Measurements from ENCODE around the gene CPT1B.

DNA sequence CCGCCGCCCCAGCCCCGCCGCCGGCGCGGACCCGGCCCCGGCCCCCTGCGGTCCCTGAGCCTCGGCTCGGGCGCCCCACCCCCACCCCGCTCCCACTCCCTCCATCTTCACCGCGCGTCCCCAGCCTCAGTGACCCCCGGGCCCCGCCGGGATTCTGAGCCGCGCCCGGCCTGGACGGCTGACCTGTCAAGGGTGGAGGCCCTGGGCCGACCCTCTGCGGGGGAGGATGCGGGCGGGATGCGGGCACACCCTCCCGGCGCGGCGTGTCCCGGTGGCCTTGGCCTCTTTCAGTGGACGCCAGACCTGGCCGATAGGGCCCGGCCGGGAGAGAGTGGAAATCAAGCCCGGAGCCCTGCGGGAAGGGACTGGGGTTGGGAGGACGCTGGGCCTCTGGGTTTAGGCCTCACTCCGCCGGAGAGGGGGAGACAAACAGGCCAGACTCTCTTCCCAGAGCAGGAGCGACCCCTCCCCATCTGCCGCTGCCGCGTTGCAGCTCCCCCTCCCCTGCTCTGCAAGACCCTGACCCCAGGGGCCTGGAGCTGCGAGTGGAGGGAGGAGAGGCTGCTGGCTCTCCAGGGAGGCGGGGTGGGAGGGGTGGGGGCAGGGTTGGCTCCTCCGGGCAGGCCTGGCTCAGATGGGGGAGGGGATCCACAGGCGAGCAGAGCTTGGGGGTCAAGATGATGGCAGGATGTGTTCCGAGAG, 22.9 kb upstream of the CPT1B start:
- TF ChIP-seq, protein P1, sequence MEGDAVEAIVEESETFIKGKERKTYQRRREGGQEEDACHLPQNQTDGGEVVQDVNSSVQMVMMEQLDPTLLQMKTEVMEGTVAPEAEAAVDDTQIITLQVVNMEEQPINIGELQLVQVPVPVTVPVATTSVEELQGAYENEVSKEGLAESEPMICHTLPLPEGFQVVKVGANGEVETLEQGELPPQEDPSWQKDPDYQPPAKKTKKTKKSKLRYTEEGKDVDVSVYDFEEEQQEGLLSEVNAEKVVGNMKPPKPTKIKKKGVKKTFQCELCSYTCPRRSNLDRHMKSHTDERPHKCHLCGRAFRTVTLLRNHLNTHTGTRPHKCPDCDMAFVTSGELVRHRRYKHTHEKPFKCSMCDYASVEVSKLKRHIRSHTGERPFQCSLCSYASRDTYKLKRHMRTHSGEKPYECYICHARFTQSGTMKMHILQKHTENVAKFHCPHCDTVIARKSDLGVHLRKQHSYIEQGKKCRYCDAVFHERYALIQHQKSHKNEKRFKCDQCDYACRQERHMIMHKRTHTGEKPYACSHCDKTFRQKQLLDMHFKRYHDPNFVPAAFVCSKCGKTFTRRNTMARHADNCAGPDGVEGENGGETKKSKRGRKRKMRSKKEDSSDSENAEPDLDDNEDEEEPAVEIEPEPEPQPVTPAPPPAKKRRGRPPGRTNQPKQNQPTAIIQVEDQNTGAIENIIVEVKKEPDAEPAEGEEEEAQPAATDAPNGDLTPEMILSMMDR (IDR thresholded peaks at IDR 0.05; ENCODE audit: borderline replicate concordance, extremely low read depth, low read length, poor library complexity, severe bottlenecking), result no peak
- no peak for TF ChIP-seq EZH2 (IDR thresholded peaks at IDR 0.05; ENCODE audit: borderline replicate concordance, low read depth, low read length, severe bottlenecking)

Data from DND-41 (cell line).